ENCODE data around the gene BCL7A.
"Not testable (repeated sequence)": the region's sequence is repeated elsewhere in the genome, so short reads cannot be mapped to it uniquely, and the experiment has no call there.

BCL7A gene

GRCh38 chr12:122096591-122097149, 75.0 kb downstream of the BCL7A start:
- no peak for DNase-seq

- no peak for DNase-seq
Observed at GRCh38 chr12:122097584-122097926, 75.9 kb downstream of the BCL7A start.

- DNase-seq: peak in 1 of 2 experiments; percentile 53
Observed at GRCh38 chr12:122097927-122098756, 76.5 kb downstream of the BCL7A start.

DNA sequence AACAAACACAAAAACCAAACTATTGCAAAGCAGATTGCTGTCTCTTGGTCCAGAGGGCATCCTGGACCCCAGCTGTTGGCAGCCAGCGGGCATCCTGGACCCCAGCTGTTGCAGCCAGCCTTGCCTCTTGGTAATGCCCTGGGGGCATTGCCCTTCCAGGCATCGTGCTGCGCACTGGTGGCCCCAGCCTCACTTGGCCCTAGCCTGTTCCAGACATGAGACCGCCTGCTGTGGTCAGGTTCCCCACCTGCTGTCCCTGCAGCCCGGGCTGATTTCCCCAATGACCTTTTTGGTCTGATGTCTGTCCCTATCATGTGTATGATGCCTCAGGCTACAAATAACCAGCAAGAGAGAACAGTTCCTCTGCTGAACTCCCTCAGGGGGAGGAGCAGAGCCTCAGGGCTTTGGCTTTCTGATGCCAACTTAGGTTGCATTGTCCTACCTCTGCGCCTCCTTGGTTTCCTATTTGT, 77.6 kb downstream of the BCL7A start:
- no peak for DNase-seq

DNA sequence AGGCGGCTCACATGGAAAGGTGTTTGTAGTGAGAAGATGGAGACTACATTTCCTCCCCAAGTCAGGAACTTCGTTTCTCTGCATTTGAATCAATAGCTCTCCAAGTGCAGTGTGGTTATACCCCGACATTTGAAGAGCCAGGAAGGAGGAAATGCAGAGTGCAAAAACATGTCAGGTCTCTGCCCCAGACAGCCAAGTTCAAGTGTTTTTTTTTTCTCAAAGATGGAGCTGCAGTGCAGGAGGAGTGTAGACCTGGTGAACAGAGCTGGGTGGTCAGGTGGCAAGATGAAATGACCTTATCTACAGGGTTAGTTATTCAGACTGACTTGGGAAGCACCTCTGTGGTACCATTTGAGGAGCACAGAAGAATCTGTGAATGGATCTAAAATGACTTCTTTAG, 78.2 kb downstream of the BCL7A start:
- no peak for DNase-seq

GRCh38 chr12:122100568-122100967, 78.9 kb downstream of the BCL7A start:
- DNase-seq: peak in 1 of 2 experiments; percentile 31

GRCh38 chr12:122102331-122102730, 80.6 kb downstream of the BCL7A start:
- peak in 1 of 2 experiments; percentile 21 for DNase-seq

GRCh38 chr12:122104844-122105243, 83.2 kb downstream of the BCL7A start:
- no peak for DNase-seq

DNA sequence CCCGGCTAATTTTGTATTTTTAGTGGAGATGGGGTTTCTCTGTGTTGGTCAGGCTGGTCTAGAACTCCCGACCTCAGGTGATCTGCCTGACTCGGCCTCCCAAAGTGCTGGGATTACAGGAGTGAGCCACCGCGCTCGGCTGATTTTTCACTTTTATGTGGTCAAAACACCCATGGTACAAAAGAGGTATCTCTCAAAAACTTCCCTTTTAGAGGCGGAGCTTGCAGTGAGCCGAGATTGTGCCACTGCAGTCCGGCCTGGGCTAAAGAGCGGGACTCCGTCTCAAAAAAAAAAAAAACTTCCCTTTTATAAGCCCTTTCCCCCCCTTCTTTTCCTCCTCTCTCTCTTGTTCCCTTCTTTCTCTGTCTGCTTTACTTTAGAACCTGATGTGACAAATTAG, 83.8 kb downstream of the BCL7A start:
- DNase-seq: not testable (repeated sequence)

DNA sequence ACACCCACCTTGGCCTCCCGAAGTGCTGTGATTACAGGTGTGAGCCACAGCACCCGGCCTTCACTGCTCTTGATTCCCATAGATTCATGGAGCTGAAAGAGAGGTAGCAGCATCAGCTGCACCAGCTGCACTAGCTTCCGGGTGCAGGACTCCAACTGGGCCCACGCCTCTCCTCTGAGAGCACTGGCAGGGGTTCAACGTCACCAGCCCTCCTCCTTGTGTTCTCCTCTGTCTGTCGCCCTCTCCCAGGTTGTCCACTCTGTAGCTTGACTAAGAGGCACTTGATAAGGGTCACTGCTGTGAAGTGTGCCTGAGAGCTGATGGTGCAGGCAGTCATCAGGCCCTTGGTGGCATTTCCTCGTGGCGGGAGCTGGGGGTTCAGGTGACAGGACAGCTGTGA, 85.2 kb downstream of the BCL7A start:
- DNase-seq: no peak

GRCh38 chr12:122107261-122107660, 85.6 kb downstream of the BCL7A start:
- no peak for DNase-seq

DNA sequence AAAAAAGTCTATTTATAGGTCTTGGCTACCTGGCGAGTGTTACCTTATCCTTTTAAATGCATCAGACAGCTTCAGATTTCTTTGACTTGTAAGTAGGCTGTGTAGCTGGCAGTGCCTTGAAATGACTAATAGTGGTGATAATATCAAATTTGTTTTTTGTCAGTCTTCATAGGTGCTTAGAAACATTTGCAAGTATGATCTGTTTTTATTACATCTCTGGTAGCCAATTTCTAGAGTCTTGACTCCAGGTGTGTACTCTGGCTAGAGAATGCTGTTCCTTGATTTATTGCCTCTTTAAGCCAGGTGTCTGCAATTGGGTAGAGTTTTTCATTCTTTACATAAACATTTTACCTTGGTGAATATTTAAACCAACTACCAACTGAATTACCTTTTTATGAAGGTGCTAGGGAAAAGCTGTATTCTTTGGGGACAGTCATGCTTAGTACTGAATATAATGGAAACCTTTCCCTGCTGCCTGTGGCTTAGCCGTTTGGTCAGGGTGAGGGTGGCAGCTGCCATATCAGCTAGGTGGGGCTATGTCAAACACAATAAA, 89.5 kb downstream of the BCL7A start:
- no peak for DNase-seq
